ENCODE measurements around the gene NGLY1. TPM values are rescaled to one million over a fixed set of nuclear protein-coding genes. Genes with fewer than 3 reads are reported as not detected.

The NGLY1 gene
- total and polyA plus RNA-seq, 4 donors: 40.8 to 50.8 (median 41.9) TPM

DNA sequence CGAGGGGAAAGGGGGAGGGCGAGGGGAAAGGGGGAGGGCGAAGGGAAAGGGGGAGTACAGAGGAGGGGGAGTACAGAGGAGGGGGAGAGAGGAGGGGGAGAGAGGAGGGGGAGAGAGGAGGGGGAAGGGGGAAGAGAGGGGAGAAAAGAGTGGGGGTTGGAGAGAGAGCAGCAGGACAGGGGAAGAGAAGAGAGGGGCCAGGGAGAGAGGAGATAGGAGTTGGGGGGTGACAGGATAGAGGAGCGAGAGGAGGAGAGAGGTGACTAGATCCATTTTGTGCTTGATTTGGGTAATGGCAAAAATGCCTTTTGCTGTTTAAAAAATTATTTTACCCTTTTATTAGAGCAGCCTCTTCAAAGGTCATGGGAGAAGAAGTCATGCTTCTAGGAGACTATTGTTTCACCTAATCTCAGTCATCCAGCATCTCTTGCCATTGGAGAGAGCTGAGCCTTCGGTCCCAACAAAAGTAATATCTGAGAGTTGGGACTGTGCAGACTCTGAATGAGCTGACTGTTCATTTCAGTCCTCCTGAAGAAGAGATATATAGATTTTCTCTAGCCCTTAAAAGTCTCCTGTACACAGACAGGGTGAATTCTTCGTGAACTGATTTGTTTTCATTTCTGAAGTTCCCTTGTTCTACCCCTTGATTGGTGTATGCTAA lies 103.5 kb downstream of the NGLY1 start:
- Histone ChIP-seq H3K4me3 (ENCODE audit: low read depth, low read length) (no peak overlapping the region), H3K9me3 (ENCODE audit: control insufficient read depth, insufficient read depth, low read length) (no peaks in the 10 kb centered on the region), H3K4me1 (ENCODE audit: control insufficient read depth, insufficient read depth, low read length) (no peaks in the 10 kb centered on the region), H3K27ac (ENCODE audit: low read depth, low read length) (no peak overlapping the region), H3K36me3 (ENCODE audit: control insufficient read depth, insufficient read depth, low read length) (no peaks in the 10 kb centered on the region), H3K27me3 (ENCODE audit: control insufficient read depth, insufficient read depth, low read length) (no peaks in the 10 kb centered on the region)
- no peak for DNase-seq (ENCODE audit: low read depth in 4 of 6, low spot score in 6 of 6)
- 100% methylated on average over 1 of the region's 6 CpGs for WGBS (ENCODE audit: insufficient coverage)

DNA sequence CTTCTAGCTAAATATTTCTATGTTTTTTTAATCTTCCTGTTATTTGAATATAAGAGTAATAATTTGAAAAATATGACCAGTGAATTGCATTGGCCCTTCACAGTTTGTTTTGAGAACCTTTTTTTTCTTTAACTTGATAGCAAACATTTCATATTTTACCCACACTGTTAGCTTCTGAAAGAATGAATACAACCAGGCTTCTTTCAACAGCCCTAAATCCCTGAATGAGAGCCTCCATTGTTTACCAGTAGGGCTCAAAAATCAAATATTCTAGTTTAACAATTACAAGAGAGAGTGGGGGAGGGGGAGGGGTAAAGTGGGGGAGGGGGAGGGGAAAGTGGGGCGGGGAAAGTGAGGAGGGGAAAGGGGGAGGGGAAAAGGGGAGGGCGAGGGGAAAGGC lies 104.1 kb downstream of the NGLY1 start:
- no CpG with 5 or more reads among the region's 2 CpGs for WGBS (ENCODE audit: insufficient coverage)
- no peak for DNase-seq (ENCODE audit: low read depth in 4 of 6, low spot score in 6 of 6)
- H3K36me3 ChIP-seq (ENCODE audit: control insufficient read depth, insufficient read depth, low read length): no peaks in the 10 kb centered on the region
- H3K4me3 ChIP-seq (ENCODE audit: low read depth, low read length): no peak overlapping the region
- H3K9me3 ChIP-seq (ENCODE audit: control insufficient read depth, insufficient read depth, low read length): no peaks in the 10 kb centered on the region
- no peaks in the 10 kb centered on the region for H3K4me1 ChIP-seq (ENCODE audit: control insufficient read depth, insufficient read depth, low read length)
- H3K27me3 ChIP-seq (ENCODE audit: control insufficient read depth, insufficient read depth, low read length): no peaks in the 10 kb centered on the region
- no peak overlapping the region for H3K27ac ChIP-seq (ENCODE audit: low read depth, low read length)

DNA sequence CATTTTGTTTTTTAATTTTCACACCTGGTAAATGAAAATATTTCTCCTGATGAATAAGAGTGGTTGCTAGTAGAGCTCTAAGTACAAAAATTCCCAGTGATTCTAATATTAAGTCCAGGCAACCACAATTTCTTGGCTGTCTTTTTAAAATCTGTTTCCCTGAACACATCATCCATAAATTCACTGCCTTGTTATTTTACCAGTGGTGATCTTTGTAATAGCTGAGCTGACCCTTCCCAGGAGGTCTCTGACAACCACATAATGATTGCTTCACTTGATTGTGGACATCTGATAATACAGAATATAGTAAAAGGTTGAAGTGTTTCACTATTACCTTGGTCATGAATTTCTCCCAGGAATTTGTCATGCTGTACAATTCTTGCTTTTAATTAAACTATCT lies 104.7 kb downstream of the NGLY1 start:
- Histone ChIP-seq H3K27ac (ENCODE audit: low read depth, low read length) (no peak overlapping the region), H3K4me1 (ENCODE audit: control insufficient read depth, insufficient read depth, low read length) (no peaks in the 10 kb centered on the region), H3K4me3 (ENCODE audit: low read depth, low read length) (no peak overlapping the region), H3K36me3 (ENCODE audit: control insufficient read depth, insufficient read depth, low read length) (no peaks in the 10 kb centered on the region), H3K9me3 (ENCODE audit: control insufficient read depth, insufficient read depth, low read length) (no peaks in the 10 kb centered on the region), H3K27me3 (ENCODE audit: control insufficient read depth, insufficient read depth, low read length) (no peaks in the 10 kb centered on the region)
- DNase-seq (ENCODE audit: low read depth in 4 of 6, low spot score in 6 of 6): no peak

DNA sequence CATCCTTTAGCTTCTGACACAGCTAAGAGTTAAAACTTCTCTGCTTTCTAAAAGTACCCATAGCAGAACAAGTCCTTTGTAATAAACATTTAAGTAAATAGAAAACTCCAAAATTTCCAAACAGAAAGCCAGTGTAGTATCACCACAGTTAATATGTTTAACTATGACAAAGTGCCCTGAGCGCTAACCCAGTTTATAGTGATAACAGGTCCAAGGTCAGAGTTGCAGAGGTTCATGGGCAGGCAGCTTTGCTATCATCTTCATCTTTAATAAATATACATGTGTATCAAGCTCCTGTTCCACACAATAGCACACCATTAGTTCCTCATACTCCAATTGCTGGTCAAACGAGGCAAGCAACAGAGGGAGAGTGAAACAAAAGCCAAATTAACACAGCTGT lies 106.1 kb downstream of the NGLY1 start:
- 80% methylated on average over 1 of the region's 2 CpGs for WGBS (ENCODE audit: insufficient coverage)
- no peak overlapping the region for H3K4me3 ChIP-seq (ENCODE audit: low read depth, low read length)

DNA sequence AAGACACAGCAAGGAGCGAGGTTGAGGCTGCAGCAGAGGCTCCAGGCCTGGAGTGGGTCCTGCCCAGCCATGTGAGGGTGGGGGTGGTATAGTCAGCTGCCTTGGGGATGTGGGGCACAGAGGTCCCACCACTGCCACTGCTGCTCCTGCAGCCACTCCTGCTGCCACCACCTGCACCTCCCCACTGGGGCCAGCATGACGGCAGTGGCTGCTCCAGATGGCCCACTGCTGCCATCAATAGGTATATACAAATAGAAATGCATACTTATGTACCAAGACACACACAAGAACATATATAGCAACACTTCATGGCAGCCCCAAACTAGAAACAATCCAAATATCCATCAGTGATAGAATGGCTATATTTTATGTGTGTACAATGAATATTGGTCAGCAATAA lies 108.6 kb downstream of the NGLY1 start:
- Histone ChIP-seq H3K4me1 (ENCODE audit: control insufficient read depth, insufficient read depth, low read length) (no peaks in the 10 kb centered on the region), H3K27me3 (ENCODE audit: control insufficient read depth, insufficient read depth, low read length) (no peaks in the 10 kb centered on the region), H3K36me3 (ENCODE audit: control insufficient read depth, insufficient read depth, low read length) (no peaks in the 10 kb centered on the region), H3K4me3 (ENCODE audit: low read depth, low read length) (no peak overlapping the region), H3K27ac (ENCODE audit: low read depth, low read length) (no peak overlapping the region), H3K9me3 (ENCODE audit: control insufficient read depth, insufficient read depth, low read length) (no peaks in the 10 kb centered on the region)
- DNase-seq (ENCODE audit: low read depth in 4 of 6, low spot score in 6 of 6): no peak
- no CpG with 5 or more reads among the region's 2 CpGs for WGBS (ENCODE audit: insufficient coverage)

More for the DNA sequence above, 106.1 kb downstream of the NGLY1 start:
- H3K27ac ChIP-seq (ENCODE audit: low read depth, low read length): no peak overlapping the region
- no peaks in the 10 kb centered on the region for H3K4me1 ChIP-seq (ENCODE audit: control insufficient read depth, insufficient read depth, low read length)
- H3K9me3 ChIP-seq (ENCODE audit: control insufficient read depth, insufficient read depth, low read length): no peaks in the 10 kb centered on the region
- no peak for DNase-seq (ENCODE audit: low read depth in 4 of 6, low spot score in 6 of 6)
- H3K36me3 ChIP-seq (ENCODE audit: control insufficient read depth, insufficient read depth, low read length): no peaks in the 10 kb centered on the region
- no peaks in the 10 kb centered on the region for H3K27me3 ChIP-seq (ENCODE audit: control insufficient read depth, insufficient read depth, low read length)

DNA sequence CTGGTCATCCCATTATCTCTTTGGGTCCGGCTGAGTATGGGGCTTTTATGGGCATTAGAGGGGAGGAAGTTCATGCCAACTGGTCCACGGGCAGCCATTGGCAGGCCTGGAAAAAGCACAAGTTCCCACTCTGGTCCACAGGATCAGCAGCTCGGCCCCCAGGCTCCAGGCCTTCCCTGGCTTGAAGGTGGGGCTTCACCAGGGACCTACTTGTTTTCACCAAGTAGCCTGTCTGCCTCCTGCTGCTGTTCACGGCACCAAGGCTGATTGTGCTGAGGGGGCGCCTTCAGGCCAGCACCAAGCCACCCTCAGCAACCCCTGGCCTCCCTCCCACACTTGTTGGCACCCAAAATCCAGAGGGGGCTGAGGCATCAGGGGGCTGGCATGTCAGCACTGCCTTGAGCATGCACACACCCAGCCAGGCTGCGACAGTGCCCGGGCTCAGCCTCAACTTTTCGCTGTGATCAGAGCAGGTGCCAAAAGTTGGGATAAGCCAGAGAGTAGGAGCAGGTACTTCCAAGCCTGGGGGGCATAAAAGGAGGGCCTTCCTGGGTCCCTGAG lies 109.4 kb downstream of the NGLY1 start:
- no peak overlapping the region for H3K27ac ChIP-seq (ENCODE audit: low read depth, low read length)
- WGBS (ENCODE audit: insufficient coverage): 94% methylated on average over 8 of the region's 8 CpGs
- H3K9me3 ChIP-seq (ENCODE audit: control insufficient read depth, insufficient read depth, low read length): no peaks in the 10 kb centered on the region
- no peaks in the 10 kb centered on the region for H3K36me3 ChIP-seq (ENCODE audit: control insufficient read depth, insufficient read depth, low read length)
- no peaks in the 10 kb centered on the region for H3K4me1 ChIP-seq (ENCODE audit: control insufficient read depth, insufficient read depth, low read length)
- H3K27me3 ChIP-seq (ENCODE audit: control insufficient read depth, insufficient read depth, low read length): no peaks in the 10 kb centered on the region
- H3K4me3 ChIP-seq (ENCODE audit: low read depth, low read length): no peak overlapping the region
- no peak for DNase-seq (ENCODE audit: low read depth in 4 of 6, low spot score in 6 of 6)

Small RNA genes within 50 kb of the gene (small RNA-seq; reads per million reads assigned to genes)
- gene CRIP1P2 (ENCODE audit: low replicate concordance): not detected

Other genes with a start within 250 kb of the NGLY1 start
- 100 to 1,000 TPM; 211 to 251 TPM for gene TOP2B, start 118.5 kb downstream of the NGLY1 start, total RNA-seq
- 100 to 1,000 TPM; 257 to 331 TPM for gene TOP2B, start 118.5 kb downstream of the NGLY1 start, polyA plus RNA-seq (ENCODE audit: insufficient read length in 2 of 2)
- 10 to 100 TPM in 1 of 2 donors, 1 to 10 TPM in 1; 8.4 to 14.3 TPM for gene OXSM, start 6.6 kb upstream of the NGLY1 start, total RNA-seq
- 10 to 100 TPM; 11.7 to 15.9 TPM for gene OXSM, start 6.6 kb upstream of the NGLY1 start, polyA plus RNA-seq (ENCODE audit: insufficient read length in 2 of 2)